DOHH2 (cell line): ENCODE data around the gene ZKSCAN3.

Experiments
- H3F3A ChIP-seq: fragments of 200-600 bp; sonication (generic), shearing (Covaris generic); 2 replicates; pipeline ENCODE4 v1.6.0; 2016; ENCODE audit warnings: antibody characterized with exemption, mild to moderate bottlenecking; ENCODE audit not compliant: control insufficient read depth, insufficient read depth
- H3K27ac ChIP-seq: fragments of 200-600 bp; sonication (generic); 2 replicates; pipeline ENCODE4 v1.5.1; 2014; ENCODE audit warnings: low read depth, mild to moderate bottlenecking, low read length, moderate library complexity
- H3K27me3 ChIP-seq: fragments of 200-600 bp; sonication (generic); 2 replicates; pipeline ENCODE4 v1.6.1; 2014; ENCODE audit warnings: mild to moderate bottlenecking, low read length, mixed read lengths; ENCODE audit not compliant: control insufficient read depth
- H3K36me3 ChIP-seq: fragments of 200-600 bp; sonication (generic); 2 replicates; pipeline ENCODE4 v1.6.1; 2014; ENCODE audit warnings: mild to moderate bottlenecking, low read length, moderate library complexity, mixed read lengths; ENCODE audit not compliant: control insufficient read depth
- H3K4me1 ChIP-seq: fragments of 200-600 bp; sonication (generic); 2 replicates; pipeline ENCODE4 v1.6.1; 2014; ENCODE audit warnings: mild to moderate bottlenecking, low read length, mixed read lengths; ENCODE audit not compliant: control insufficient read depth
- H3K4me2 ChIP-seq: fragments of 200-600 bp; sonication (generic); 2 replicates; pipeline ENCODE4 v1.6.0; 2014; ENCODE audit warnings: mild to moderate bottlenecking, low read length, moderate library complexity
- H3K4me3 ChIP-seq: fragments of 200-600 bp; sonication (generic); 2 replicates; pipeline ENCODE4 v1.5.1; 2014; ENCODE audit warnings: mild to moderate bottlenecking, low read length, mixed read lengths
- H3K79me2 ChIP-seq: fragments of 200-600 bp; sonication (generic); 2 replicates; pipeline ENCODE4 v1.6.1; 2014; ENCODE audit warnings: mild to moderate bottlenecking, low read length, mixed read lengths; ENCODE audit not compliant: control insufficient read depth
- H3K9me2 ChIP-seq: fragments of 200-600 bp; sonication (generic); replicated peaks from 2 replicates; pipeline ENCODE4 v1.6.1; 2014; ENCODE audit warnings: mild to moderate bottlenecking, low read length, mixed read lengths; ENCODE audit not compliant: control insufficient read depth
- H3K9me3 ChIP-seq: fragments of 200-600 bp; sonication (generic); 2 replicates; pipeline ENCODE4 v1.6.1; 2014; ENCODE audit warnings: antibody characterized with exemption, low read length, mixed read lengths; ENCODE audit not compliant: control insufficient read depth, insufficient read depth
- H4K20me1 ChIP-seq: fragments of 200-600 bp; sonication (generic); 2 replicates; pipeline ENCODE4 v1.6.0; 2014; ENCODE audit warnings: low read depth, mild to moderate bottlenecking, antibody characterized with exemption, low read length, moderate library complexity; ENCODE audit not compliant: control insufficient read depth, insufficient read depth
- EZH2phosphoT487 ChIP-seq: fragments of 200-600 bp; sonication (generic); IDR thresholded peaks from 2 replicates; pipeline ENCODE4 v1.6.1; 2017; ENCODE audit warnings: borderline replicate concordance, mild to moderate bottlenecking, antibody characterized with exemption, low read length, moderate library complexity, mixed read lengths
- TF ChIP-seq, protein P1 (sequence below): fragments of 200-600 bp; sonication (generic); IDR thresholded peaks from one replicate; pipeline ENCODE4 v1.5.1; 2014; ENCODE audit warnings: antibody characterized with exemption, mild to moderate bottlenecking, low read depth, low read length; ENCODE audit not compliant: poor library complexity, severe bottlenecking

ZKSCAN3 gene

DNA sequence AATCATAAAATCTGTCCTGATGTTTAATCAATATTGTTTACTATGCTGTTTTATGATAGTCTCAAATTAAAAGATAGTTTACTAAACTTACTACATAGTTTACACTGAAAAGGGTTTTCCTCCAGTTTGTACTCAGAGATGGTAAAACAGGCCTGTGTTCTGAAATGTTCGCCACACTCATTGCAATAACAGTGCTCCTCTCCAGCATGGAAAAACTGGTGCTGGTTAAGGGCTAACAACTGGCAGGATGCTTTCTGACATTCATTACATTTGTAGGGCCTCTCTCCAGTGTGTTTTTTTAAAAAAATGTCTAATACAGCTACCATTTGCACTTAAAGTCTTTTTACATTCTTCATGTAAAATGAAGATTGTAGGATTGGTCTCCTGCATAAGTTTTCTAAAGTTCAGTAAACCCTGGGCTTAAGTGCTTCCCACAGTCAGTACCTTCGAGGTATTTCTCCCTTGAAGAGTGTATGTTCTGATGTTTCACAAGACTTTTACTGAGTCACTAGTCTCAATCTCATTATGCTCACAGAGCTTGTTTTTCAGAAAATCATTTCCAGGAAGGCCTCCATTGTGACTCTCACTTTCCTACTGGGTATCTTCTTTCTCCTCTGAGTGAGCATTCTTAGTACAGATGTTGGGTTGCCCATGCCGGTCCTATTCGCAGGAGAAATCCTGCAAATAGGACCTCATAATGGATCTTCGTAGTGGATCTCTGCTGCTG lies 58.5 kb downstream of the ZKSCAN3 start:
- no peaks in the 10 kb centered on the region for H3K79me2 ChIP-seq
- no peaks in the 10 kb centered on the region for H3K4me1 ChIP-seq
- no peak overlapping the region for H3K27ac ChIP-seq
- H3K9me2 ChIP-seq: no peaks in the 10 kb centered on the region
- no peaks in the 10 kb centered on the region for H3F3A ChIP-seq
- H3K36me3 ChIP-seq: no peaks in the 10 kb centered on the region
- H3K4me3 ChIP-seq: no peak overlapping the region
- no peak overlapping the region for H3K4me2 ChIP-seq
- no peaks in the 10 kb centered on the region for H3K27me3 ChIP-seq
- H4K20me1 ChIP-seq: no peaks in the 10 kb centered on the region
- H3K9me3 ChIP-seq: no peaks in the 10 kb centered on the region
- TF ChIP-seq, protein P1, sequence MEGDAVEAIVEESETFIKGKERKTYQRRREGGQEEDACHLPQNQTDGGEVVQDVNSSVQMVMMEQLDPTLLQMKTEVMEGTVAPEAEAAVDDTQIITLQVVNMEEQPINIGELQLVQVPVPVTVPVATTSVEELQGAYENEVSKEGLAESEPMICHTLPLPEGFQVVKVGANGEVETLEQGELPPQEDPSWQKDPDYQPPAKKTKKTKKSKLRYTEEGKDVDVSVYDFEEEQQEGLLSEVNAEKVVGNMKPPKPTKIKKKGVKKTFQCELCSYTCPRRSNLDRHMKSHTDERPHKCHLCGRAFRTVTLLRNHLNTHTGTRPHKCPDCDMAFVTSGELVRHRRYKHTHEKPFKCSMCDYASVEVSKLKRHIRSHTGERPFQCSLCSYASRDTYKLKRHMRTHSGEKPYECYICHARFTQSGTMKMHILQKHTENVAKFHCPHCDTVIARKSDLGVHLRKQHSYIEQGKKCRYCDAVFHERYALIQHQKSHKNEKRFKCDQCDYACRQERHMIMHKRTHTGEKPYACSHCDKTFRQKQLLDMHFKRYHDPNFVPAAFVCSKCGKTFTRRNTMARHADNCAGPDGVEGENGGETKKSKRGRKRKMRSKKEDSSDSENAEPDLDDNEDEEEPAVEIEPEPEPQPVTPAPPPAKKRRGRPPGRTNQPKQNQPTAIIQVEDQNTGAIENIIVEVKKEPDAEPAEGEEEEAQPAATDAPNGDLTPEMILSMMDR: no peak
- TF ChIP-seq EZH2phosphoT487: no peak

DNA sequence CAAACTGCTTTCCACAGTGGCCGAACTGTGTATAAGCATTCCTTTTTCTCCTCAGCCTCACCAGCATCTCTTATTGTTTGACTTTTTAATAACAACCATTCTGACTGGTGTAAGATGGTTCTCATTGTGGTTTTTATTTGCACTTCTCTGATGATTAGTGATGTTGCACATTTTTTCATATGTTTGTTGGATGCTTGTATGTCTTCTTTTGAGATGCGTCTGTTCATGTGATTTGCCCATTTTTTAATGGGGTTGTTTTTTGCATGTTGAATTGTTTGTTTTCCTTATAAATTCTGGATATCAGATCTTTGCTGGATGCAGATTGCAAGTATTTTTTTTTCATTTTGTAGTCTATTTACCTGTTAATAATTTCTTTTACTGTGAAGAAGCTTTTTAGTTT lies 61.0 kb downstream of the ZKSCAN3 start:
- Histone ChIP-seq H3K4me2 (no peak overlapping the region), H3F3A (no peaks in the 10 kb centered on the region), H3K36me3 (no peaks in the 10 kb centered on the region), H3K79me2 (no peaks in the 10 kb centered on the region), H3K9me2 (no peaks in the 10 kb centered on the region), H3K4me3 (no peak overlapping the region), H3K27ac (no peak overlapping the region), H3K9me3 (no peaks in the 10 kb centered on the region), H3K27me3 (no peaks in the 10 kb centered on the region), H4K20me1 (no peaks in the 10 kb centered on the region), H3K4me1 (no peaks in the 10 kb centered on the region)
- no peak for TF ChIP-seq EZH2phosphoT487
- TF ChIP-seq, protein P1: no peak

DNA sequence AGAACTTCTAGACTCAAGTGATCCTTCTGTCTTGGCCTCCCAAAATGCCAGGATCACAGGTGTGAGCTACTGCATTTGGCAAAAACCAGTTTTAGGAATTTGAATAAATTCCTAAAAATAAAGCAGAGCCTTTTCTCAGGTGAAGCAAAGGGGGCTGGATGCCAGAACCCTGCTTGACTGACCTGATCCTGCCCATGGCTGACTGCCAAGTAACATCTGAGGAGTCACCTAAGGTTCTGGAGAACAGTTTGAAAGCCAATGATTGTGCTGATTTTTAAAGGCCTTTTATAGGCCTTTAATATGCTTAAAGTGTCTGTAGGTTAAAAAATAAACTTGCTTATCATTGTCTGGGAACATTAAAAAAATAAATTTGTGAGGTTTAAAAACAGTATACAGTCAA lies 63.9 kb downstream of the ZKSCAN3 start:
- no peaks in the 10 kb centered on the region for H3K9me2 ChIP-seq
- no peak overlapping the region for H3K4me2 ChIP-seq
- no peaks in the 10 kb centered on the region for H3K79me2 ChIP-seq
- H3K27ac ChIP-seq: no peak overlapping the region
- TF ChIP-seq, protein P1: no peak
- TF ChIP-seq EZH2phosphoT487: no peak
- no peaks in the 10 kb centered on the region for H3K27me3 ChIP-seq
- H3K4me3 ChIP-seq: no peak overlapping the region
- H3K4me1 ChIP-seq: no peaks in the 10 kb centered on the region
- no peaks in the 10 kb centered on the region for H4K20me1 ChIP-seq
- H3K36me3 ChIP-seq: no peaks in the 10 kb centered on the region
- H3F3A ChIP-seq: no peaks in the 10 kb centered on the region
- no peaks in the 10 kb centered on the region for H3K9me3 ChIP-seq
